ENCODE results near the gene ZIC1.

DNA sequence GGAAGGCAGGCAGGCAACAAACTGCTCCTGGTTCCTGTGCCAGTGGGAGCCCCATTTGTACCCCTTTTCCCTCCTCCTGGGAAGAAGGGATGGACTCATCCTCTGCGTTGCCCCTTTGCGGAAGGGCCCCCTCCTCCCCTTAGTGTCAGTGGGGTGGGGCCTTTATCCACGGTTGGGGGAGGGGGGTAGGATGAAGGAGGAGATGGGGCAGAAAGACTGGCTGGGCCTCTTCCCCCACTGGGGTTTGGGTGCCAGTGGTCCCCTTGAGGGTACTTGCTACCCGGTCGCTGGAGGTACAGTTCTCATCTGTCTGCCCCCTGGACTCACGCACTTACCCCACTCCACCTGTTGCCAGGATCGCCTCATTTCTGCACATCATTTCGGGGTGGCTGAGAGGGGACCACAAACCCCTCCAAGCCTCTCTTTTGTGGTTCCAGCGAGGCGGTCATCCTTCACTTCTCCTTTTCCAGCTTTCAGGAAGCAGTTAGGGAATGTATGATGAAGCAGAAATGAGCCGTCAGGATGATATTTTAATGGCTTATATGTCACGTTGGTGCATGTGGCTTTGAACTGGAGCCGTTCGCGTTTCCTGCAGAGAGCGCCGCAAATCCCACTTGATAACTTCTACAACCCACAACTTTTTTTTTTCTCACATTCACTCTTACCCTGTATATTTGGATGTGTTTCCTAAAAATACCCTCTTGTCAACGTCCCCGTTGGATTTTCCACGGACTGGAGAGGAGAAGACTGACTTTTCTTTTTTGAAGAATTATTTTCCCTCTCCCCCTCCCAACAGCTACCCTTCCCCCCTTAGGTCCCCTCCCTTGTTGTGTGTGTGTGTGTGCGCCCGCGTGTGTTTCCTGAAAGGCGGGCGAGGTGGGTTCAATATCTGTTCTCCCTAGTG lies 2.9 kb upstream of the ZIC1 start, which contains the start of gene ZIC4:
- TF ChIP-seq, protein P1, sequence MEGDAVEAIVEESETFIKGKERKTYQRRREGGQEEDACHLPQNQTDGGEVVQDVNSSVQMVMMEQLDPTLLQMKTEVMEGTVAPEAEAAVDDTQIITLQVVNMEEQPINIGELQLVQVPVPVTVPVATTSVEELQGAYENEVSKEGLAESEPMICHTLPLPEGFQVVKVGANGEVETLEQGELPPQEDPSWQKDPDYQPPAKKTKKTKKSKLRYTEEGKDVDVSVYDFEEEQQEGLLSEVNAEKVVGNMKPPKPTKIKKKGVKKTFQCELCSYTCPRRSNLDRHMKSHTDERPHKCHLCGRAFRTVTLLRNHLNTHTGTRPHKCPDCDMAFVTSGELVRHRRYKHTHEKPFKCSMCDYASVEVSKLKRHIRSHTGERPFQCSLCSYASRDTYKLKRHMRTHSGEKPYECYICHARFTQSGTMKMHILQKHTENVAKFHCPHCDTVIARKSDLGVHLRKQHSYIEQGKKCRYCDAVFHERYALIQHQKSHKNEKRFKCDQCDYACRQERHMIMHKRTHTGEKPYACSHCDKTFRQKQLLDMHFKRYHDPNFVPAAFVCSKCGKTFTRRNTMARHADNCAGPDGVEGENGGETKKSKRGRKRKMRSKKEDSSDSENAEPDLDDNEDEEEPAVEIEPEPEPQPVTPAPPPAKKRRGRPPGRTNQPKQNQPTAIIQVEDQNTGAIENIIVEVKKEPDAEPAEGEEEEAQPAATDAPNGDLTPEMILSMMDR (IDR thresholded peaks at IDR 0.05; ENCODE audit: insufficient read depth, low read length) = no peak
- TF ChIP-seq POLR2AphosphoS5 (IDR thresholded peaks at IDR 0.05; ENCODE audit: low read depth) (no peak), GABPA (IDR thresholded peaks at IDR 0.05; ENCODE audit: low read depth) (no peak), REST (IDR thresholded peaks at IDR 0.05; ENCODE audit: insufficient replicate concordance, low read depth) (no peak), SPI1 (IDR thresholded peaks at IDR 0.05; ENCODE audit: borderline replicate concordance, low read depth) (no peak)
